IMR-90 (cell line): ENCODE data around the gene CEP170B. TPM values are rescaled to one million over a fixed set of nuclear protein-coding genes. Genes with fewer than 3 reads are reported as not detected.

Source experiments
- ATAC-seq: fragments of 200-7000 bp; cut with Tn5 transposase; 2 replicates; pipeline ENCODE4 v1.9.1; 2020; ENCODE audit warnings: low read depth, mild to moderate bottlenecking, moderate library complexity
- BruUV-seq: library from RNA; stranded (reverse); fragments of 400-500 nt; replicated peaks from 2 replicates; lab custom pipeline; 2021; lab: Mats Ljungman, UMichigan
- CTCF ChIA-PET: fragments of 300-600 bp; formaldehyde crosslinking; extraction: SDS; loops from one replicate; lab custom pipeline; 2021; ENCODE audit warnings: antibody characterized with exemption; lab: Yijun Ruan, JAX
- POLR2A ChIA-PET: fragments of 300-600 bp; sonication (Branson Sonifier 250); formaldehyde crosslinking; loops from one replicate; lab custom pipeline; 2022; ENCODE audit warnings: antibody characterized with exemption; ENCODE audit not compliant: unreplicated experiment; lab: Charles Lee
- DNase-seq: peaks from one replicate; pipeline ENCODE4 v3.0.0; 2013
- H2AFZ ChIP-seq: replicated peaks from 2 replicates; pipeline ENCODE3; 2013; ENCODE audit warnings: low read length, mild to moderate bottlenecking; ENCODE audit not compliant: poor library complexity
- H2AK5ac ChIP-seq: 2 replicates; pipeline ENCODE4 v1.6.1; 2013; ENCODE audit warnings: low read depth, low read length, inconsistent platforms
- H2AK9ac ChIP-seq: replicated peaks from 2 replicates; pipeline ENCODE3; 2013; ENCODE audit warnings: mild to moderate bottlenecking, low read depth, low read length, moderate library complexity; ENCODE audit not compliant: poor library complexity
- H2BK120ac ChIP-seq: 2 replicates; pipeline ENCODE4 v1.6.1; 2013; ENCODE audit warnings: low read depth, low read length, inconsistent platforms
- H2BK15ac ChIP-seq: 3 replicates; pipeline ENCODE4 v1.6.1; 2013; ENCODE audit warnings: low read depth, low read length, inconsistent platforms
- H2BK20ac ChIP-seq: 2 replicates; pipeline ENCODE4 v1.6.1; 2013; ENCODE audit warnings: low read depth, mild to moderate bottlenecking, inconsistent platforms, low read length, moderate library complexity
- H2BK5ac ChIP-seq: 2 replicates; pipeline ENCODE4 v1.6.1; 2013; ENCODE audit warnings: mild to moderate bottlenecking, low read depth, low read length, inconsistent platforms; ENCODE audit not compliant: poor library complexity, severe bottlenecking
- H3K14ac ChIP-seq: replicated peaks from 2 replicates; pipeline ENCODE4 v1.6.1; 2013; ENCODE audit warnings: low read depth, low read length, inconsistent platforms
- H3K18ac ChIP-seq: 2 replicates; pipeline ENCODE4 v1.6.1; 2013; ENCODE audit warnings: low read depth, low read length, control low read depth
- H3K23ac ChIP-seq: 2 replicates; pipeline ENCODE4 v1.6.1; 2013; ENCODE audit warnings: low read depth, low read length, inconsistent platforms
- H3K27ac ChIP-seq: 2 replicates; pipeline ENCODE4 v1.5.1; 2013; ENCODE audit warnings: mild to moderate bottlenecking, control low read depth, low read length; ENCODE audit not compliant: insufficient read depth
- H3K27me3 ChIP-seq: 2 replicates; pipeline ENCODE4 v1.6.1; 2013; ENCODE audit warnings: low read length; ENCODE audit not compliant: control insufficient read depth, insufficient read depth
- H3K36me3 ChIP-seq: 2 replicates; pipeline ENCODE4 v1.6.1; 2013; ENCODE audit warnings: low read length, mixed read lengths; ENCODE audit not compliant: control insufficient read depth, insufficient read depth
- H3K4ac ChIP-seq: 2 replicates; pipeline ENCODE4 v1.6.1; 2013; ENCODE audit warnings: low read depth, low read length, inconsistent platforms
- H3K4me1 ChIP-seq: 2 replicates; pipeline ENCODE4 v1.6.1; 2013; ENCODE audit warnings: low read length, mixed read lengths; ENCODE audit not compliant: control insufficient read depth, insufficient read depth
- H3K4me2 ChIP-seq: 2 replicates; pipeline ENCODE4 v1.6.1; 2013; ENCODE audit warnings: low read depth, mild to moderate bottlenecking, control low read depth, low read length, moderate library complexity
- H3K4me3 ChIP-seq: 2 replicates; pipeline ENCODE4 v1.5.1; 2013; ENCODE audit warnings: low read depth, mild to moderate bottlenecking, control low read depth, low read length, moderate library complexity; ENCODE audit not compliant: insufficient read depth
- H3K56ac ChIP-seq: 2 replicates; pipeline ENCODE4 v1.6.1; 2013; ENCODE audit warnings: low read length, inconsistent platforms; ENCODE audit not compliant: insufficient read depth; ENCODE audit errors: extremely low read depth
- H3K79me1 ChIP-seq, 2 experiments: 2 replicates each; pipeline ENCODE4 v1.6.1; 2013; ENCODE audit warnings: low read length in 2 of 2, inconsistent platforms in 1 of 2, low read depth in 1 of 2
- H3K9ac ChIP-seq: 2 replicates; pipeline ENCODE4 v1.6.1; 2013; ENCODE audit warnings: low read depth, low read length, control low read depth
- H3K9me1 ChIP-seq: 2 replicates; pipeline ENCODE4 v1.6.1; 2013; ENCODE audit warnings: low read length, inconsistent platforms; ENCODE audit not compliant: insufficient read depth
- H3K9me3 ChIP-seq: 2 replicates; pipeline ENCODE4 v1.6.1; 2013; ENCODE audit warnings: low read length; ENCODE audit not compliant: control insufficient read depth, insufficient read depth
- H4K20me1 ChIP-seq: 2 replicates; pipeline ENCODE4 v1.6.1; 2013; ENCODE audit warnings: low read length, inconsistent platforms; ENCODE audit not compliant: insufficient read depth
- H4K5ac ChIP-seq: 2 replicates; pipeline ENCODE4 v1.6.1; 2013; ENCODE audit warnings: mild to moderate bottlenecking, low read depth, low read length, control low read depth
- H4K8ac ChIP-seq, 2 experiments: 2 replicates each; pipeline ENCODE4 v1.6.1; 2013; ENCODE audit warnings: low read depth in 2 of 2, low read length in 2 of 2, control low read depth in 1 of 2, inconsistent platforms in 1 of 2
- H4K91ac ChIP-seq: 2 replicates; pipeline ENCODE4 v1.6.1; 2013; ENCODE audit warnings: low read depth, low read length, inconsistent platforms; ENCODE audit not compliant: insufficient read depth
- CEBPB ChIP-seq: IDR thresholded peaks from 2 replicates; pipeline ENCODE4 v1.6.1; 2012; ENCODE audit warnings: low read depth, low read length, improper control_type of control experiment
- FOS ChIP-seq: fragments of 150-350 bp; IDR thresholded peaks from 2 replicates; pipeline ENCODE4 v1.6.1; 2016; ENCODE audit warnings: low read depth, low read length
- RCOR1 ChIP-seq: IDR thresholded peaks from 2 replicates; pipeline ENCODE4 v1.6.1; 2012; ENCODE audit warnings: mild to moderate bottlenecking, low read length, improper control_type of control experiment; ENCODE audit not compliant: insufficient replicate concordance
- WGBS, 2 experiments: methylation state at CpG; one replicate each; pipeline versions ENCODE4 v1.1.5 to v1.1.7; 2013; ENCODE audit warnings: missing lambda C conversion rate in 2 of 2; ENCODE audit not compliant: insufficient read length in 1 of 2; ENCODE audit errors: extremely low coverage in 2 of 2; 5-methylcytosine and 5-hydroxymethylcytosine counted together
- dilution Hi-C: fragments of 300-500 bp; cut with HindIII; formaldehyde crosslinking; loops from one replicate; pipeline ENCODE4 v1.14.3; 2018; ENCODE audit warnings: low sequenced_read_pairs; ENCODE audit not compliant: unreplicated experiment
- in situ Hi-C: fragments of 300-500 bp; cut with MboI; formaldehyde crosslinking; loops from 3 replicates; pipeline ENCODE4 v1.14.3; 2019; ENCODE audit warnings: low sequenced_read_pairs, inconsistent platforms, mixed read lengths
- intact Hi-C: fragments of 100-400 bp; cut with micrococcal nuclease; formaldehyde crosslinking; loops from 2 replicates; pipeline ENCODE4 v1.10.0; 2022
- polyA plus RNA-seq, 3 experiments: library from polyadenylated mRNA; depleted of rRNA; stranded (reverse); fragments of >200 nt; gene quantifications; 2 replicates each; pipeline ENCODE4 v1.2.3, GENCODE V29; 2012; ENCODE audit warnings: low replicate concordance in 1 of 3
- total RNA-seq: library from RNA; depleted of rRNA; stranded (reverse); fragments of >200 nt; gene quantifications from 2 replicates; pipeline ENCODE4 v1.2.3, GENCODE V29; 2012
- TF ChIP-seq, protein P1 (sequence below): conservative IDR thresholded peaks from 2 replicates; pipeline ENCODE4 v1.5.1; 2012; ENCODE audit warnings: mild to moderate bottlenecking, low read depth, low read length, improper control_type of control experiment

CEP170B gene
- total and polyA plus RNA-seq, 2 of the 4 experiments (the other 2 are of a cell fraction) = 3.6 to 13.1 TPM

- no peaks in the 10 kb centered on the region for H3K79me1 ChIP-seq
- no peak overlapping the region for H2BK15ac ChIP-seq
- no peak overlapping the region for H4K8ac ChIP-seq
- H3K9ac ChIP-seq = no peak overlapping the region
- no peak overlapping the region for H2AFZ ChIP-seq
- ATAC-seq (no peak), DNase-seq (no peak)
- WGBS, 2 experiments = 60% methylated on average over 1 of the region's 42 CpGs; no CpG with 5 or more reads in 1 of the 2 experiments
- H3K4ac ChIP-seq = no peak overlapping the region
- no peak overlapping the region for H3K18ac ChIP-seq
- H3K9me3 ChIP-seq = no peaks in the 10 kb centered on the region
- no peak overlapping the region for H3K27ac ChIP-seq
- H3K56ac ChIP-seq = no peak overlapping the region
- H4K5ac ChIP-seq = no peak overlapping the region
- H3K9me1 ChIP-seq = no peaks in the 10 kb centered on the region
- intact Hi-C loops = loop anchor here (1.0 to 5.0 kb wide), 3 partner anchors 37 to 111 kb away; no protein-coding TSS in a partner anchor
- no peak overlapping the region for H2BK20ac ChIP-seq
- no peak overlapping the region for H3K4me2 ChIP-seq
- peak overlapping the region; percentile 76 for H2AK9ac ChIP-seq
- H2BK5ac ChIP-seq = no peak overlapping the region
- H3K23ac ChIP-seq = no peak overlapping the region
- ChIA-PET POLR2A (no interaction called here), CTCF (interaction anchor here (1.4 kb wide), 1 partner anchor 111 kb away, joined by 4 read pairs; no protein-coding TSS in a partner anchor)
- H3K27me3 ChIP-seq = peaks cover 65% of the 10 kb centered on the region
- H2BK120ac ChIP-seq = no peak overlapping the region
- H3K36me3 ChIP-seq = no peaks in the 10 kb centered on the region
- in situ Hi-C loops = no loop called here
- no peak overlapping the region for H3K14ac ChIP-seq
- TF ChIP-seq FOS = no peak
- TF ChIP-seq, protein P1, sequence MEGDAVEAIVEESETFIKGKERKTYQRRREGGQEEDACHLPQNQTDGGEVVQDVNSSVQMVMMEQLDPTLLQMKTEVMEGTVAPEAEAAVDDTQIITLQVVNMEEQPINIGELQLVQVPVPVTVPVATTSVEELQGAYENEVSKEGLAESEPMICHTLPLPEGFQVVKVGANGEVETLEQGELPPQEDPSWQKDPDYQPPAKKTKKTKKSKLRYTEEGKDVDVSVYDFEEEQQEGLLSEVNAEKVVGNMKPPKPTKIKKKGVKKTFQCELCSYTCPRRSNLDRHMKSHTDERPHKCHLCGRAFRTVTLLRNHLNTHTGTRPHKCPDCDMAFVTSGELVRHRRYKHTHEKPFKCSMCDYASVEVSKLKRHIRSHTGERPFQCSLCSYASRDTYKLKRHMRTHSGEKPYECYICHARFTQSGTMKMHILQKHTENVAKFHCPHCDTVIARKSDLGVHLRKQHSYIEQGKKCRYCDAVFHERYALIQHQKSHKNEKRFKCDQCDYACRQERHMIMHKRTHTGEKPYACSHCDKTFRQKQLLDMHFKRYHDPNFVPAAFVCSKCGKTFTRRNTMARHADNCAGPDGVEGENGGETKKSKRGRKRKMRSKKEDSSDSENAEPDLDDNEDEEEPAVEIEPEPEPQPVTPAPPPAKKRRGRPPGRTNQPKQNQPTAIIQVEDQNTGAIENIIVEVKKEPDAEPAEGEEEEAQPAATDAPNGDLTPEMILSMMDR = no peak
- TF ChIP-seq RCOR1 = no peak
- TF ChIP-seq CEBPB = no peak
- no peak overlapping the region for H2AK5ac ChIP-seq
- peaks cover 2% of the 10 kb centered on the region; the same call in 1 of the 2 replicates for H3K4me1 ChIP-seq
- BruUV-seq = no TSS peak
- no peaks in the 10 kb centered on the region for H4K20me1 ChIP-seq
- no peak overlapping the region for H3K4me3 ChIP-seq
- dilution Hi-C loops = loop anchor here (10.0 kb wide), 1 partner anchor 121 kb away; no protein-coding TSS in a partner anchor
- H4K91ac ChIP-seq = no peak overlapping the region
Observed at GRCh38 chr14:104933746-104934733, 69.0 kb downstream of the CEP170B start.
